Stimulated activated naive B cell treated with anti-CD40 and anti-IgM and Interleukin-4, amounts not matched to agents 10 μg/mL and 1 μg/mL and 100 μg/mL, for 72 hours (primary cell): ENCODE measurements around the gene LRRC30.
A peak's percentile ranks its signal among the peaks of the same experiment; 100 is the strongest.

Experiments used
- ATAC-seq, 2 donors: fragments of 150-1000 bp; cut with Tn5 transposase; replicated peaks; 2 replicates each; pipeline ENCODE4 v1.10.0; 2021; ENCODE audit warnings: moderate library complexity in 1 of 2
- DNase-seq: peaks from one replicate; pipeline ENCODE4 v3.0.0; 2021
- H3K27ac Mint-ChIP-seq: one replicate; pipeline ENCODE4 v1.8.0; 2022; ENCODE audit warnings: mild to moderate bottlenecking, mixed read lengths
- H3K27me3 Mint-ChIP-seq, 2 donors: one replicate each; pipeline ENCODE4 v1.8.0; 2022; ENCODE audit warnings: mixed read lengths in 2 of 2
- H3K36me3 Mint-ChIP-seq, 2 donors: one replicate each; pipeline ENCODE4 v1.8.0; 2022; ENCODE audit warnings: mixed read lengths in 2 of 2, mild to moderate bottlenecking in 1 of 2
- H3K4me1 Mint-ChIP-seq, 2 donors: one replicate each; pipeline ENCODE4 v1.8.0; 2022; ENCODE audit warnings: mixed read lengths in 2 of 2, mild to moderate bottlenecking in 1 of 2
- H3K4me3 Mint-ChIP-seq, 2 donors: one replicate each; pipeline ENCODE4 v1.8.0; 2022; ENCODE audit warnings: mild to moderate bottlenecking in 2 of 2, mixed read lengths in 2 of 2, moderate library complexity in 1 of 2
- H3K9me3 Mint-ChIP-seq, 2 donors: one replicate each; pipeline ENCODE4 v1.8.0; 2022; ENCODE audit warnings: mixed read lengths in 2 of 2, mild to moderate bottlenecking in 1 of 2

Gene LRRC30

GRCh38 chr18:7256618-7257425, 25.9 kb downstream of the LRRC30 start:
- no peaks in the 10 kb centered on the region for H3K9me3 Mint-ChIP-seq
- H3K27me3 Mint-ChIP-seq: peaks cover 0 to 6% of the 10 kb centered on the region in 2 donors
- no peak overlapping the region for H3K27ac Mint-ChIP-seq
- no peaks in the 10 kb centered on the region for H3K36me3 Mint-ChIP-seq
- ATAC-seq: no peak
- H3K4me3 Mint-ChIP-seq: no peak overlapping the region
- no peaks in the 10 kb centered on the region for H3K4me1 Mint-ChIP-seq
- DNase-seq: no peak

GRCh38 chr18:7257426-7257740, 26.5 kb downstream of the LRRC30 start:
- ATAC-seq (no peak), DNase-seq (no peak)
- no peaks in the 10 kb centered on the region for H3K9me3 Mint-ChIP-seq

GRCh38 chr18:7259475-7259874, 28.6 kb downstream of the LRRC30 start:
- no peak for DNase-seq
- Mint-ChIP-seq H3K4me1 (no peaks in the 10 kb centered on the region), H3K27ac (no peak overlapping the region), H3K9me3 (peaks cover 0 to 9% of the 10 kb centered on the region in 2 donors), H3K4me3 (no peak overlapping the region), H3K27me3 (peaks cover 0 to 6% of the 10 kb centered on the region in 2 donors), H3K36me3 (no peaks in the 10 kb centered on the region)
- no peak for ATAC-seq

More at GRCh38 chr18:7257426-7257740, 26.5 kb downstream of the LRRC30 start:
- H3K4me1 Mint-ChIP-seq: no peaks in the 10 kb centered on the region
- H3K36me3 Mint-ChIP-seq: no peaks in the 10 kb centered on the region
- peaks cover 0 to 6% of the 10 kb centered on the region in 2 donors for H3K27me3 Mint-ChIP-seq
- H3K4me3 Mint-ChIP-seq: no peak overlapping the region
- no peak overlapping the region for H3K27ac Mint-ChIP-seq

- Mint-ChIP-seq H3K4me1 (no peaks in the 10 kb centered on the region), H3K27ac (no peak overlapping the region), H3K27me3 (peaks cover 0 to 6% of the 10 kb centered on the region in 2 donors), H3K36me3 (no peaks in the 10 kb centered on the region), H3K4me3 (no peak overlapping the region), H3K9me3 (peaks cover 0 to 10% of the 10 kb centered on the region in 2 donors)
- no peak for ATAC-seq
- no peak for DNase-seq
Observed at GRCh38 chr18:7261199-7261598, 30.3 kb downstream of the LRRC30 start.

GRCh38 chr18:7267973-7268372, 37.1 kb downstream of the LRRC30 start:
- no peak for DNase-seq
- ATAC-seq: no peak
- Mint-ChIP-seq H3K27ac (no peak overlapping the region), H3K36me3 (no peaks in the 10 kb centered on the region), H3K4me1 (no peaks in the 10 kb centered on the region), H3K4me3 (no peak overlapping the region), H3K27me3 (peaks cover 4 to 6% of the 10 kb centered on the region in 2 donors), H3K9me3 (peaks cover 1 to 20% of the 10 kb centered on the region in 2 donors)

GRCh38 chr18:7269942-7270341, 39.1 kb downstream of the LRRC30 start:
- ATAC-seq: no peak
- H3K4me3 Mint-ChIP-seq: no peak overlapping the region
- H3K27ac Mint-ChIP-seq: no peak overlapping the region
- H3K36me3 Mint-ChIP-seq: no peaks in the 10 kb centered on the region
- H3K27me3 Mint-ChIP-seq: peaks cover 5 to 23% of the 10 kb centered on the region in 2 donors
- H3K4me1 Mint-ChIP-seq: no peaks in the 10 kb centered on the region
- H3K9me3 Mint-ChIP-seq: peaks cover 1 to 10% of the 10 kb centered on the region in 2 donors
- DNase-seq: no peak

- ATAC-seq (peak; percentile 42 to 44), DNase-seq (no peak)
- Mint-ChIP-seq H3K36me3 (no peaks in the 10 kb centered on the region), H3K4me1 (no peaks in the 10 kb centered on the region), H3K9me3 (peaks cover 4 to 10% of the 10 kb centered on the region in 2 donors), H3K27ac (no peak overlapping the region), H3K4me3 (no peak overlapping the region), H3K27me3 (peaks cover 5 to 29% of the 10 kb centered on the region in 2 donors)
Observed at GRCh38 chr18:7272311-7273049, 41.6 kb downstream of the LRRC30 start.

- H3K27me3 Mint-ChIP-seq: peaks cover 5 to 29% of the 10 kb centered on the region in 2 donors
- H3K9me3 Mint-ChIP-seq: peaks cover 4 to 10% of the 10 kb centered on the region in 2 donors
- DNase-seq (no peak), ATAC-seq (no peak)
- H3K4me1 Mint-ChIP-seq: no peaks in the 10 kb centered on the region
- no peaks in the 10 kb centered on the region for H3K36me3 Mint-ChIP-seq
- H3K4me3 Mint-ChIP-seq: no peak overlapping the region
- no peak overlapping the region for H3K27ac Mint-ChIP-seq
Observed at GRCh38 chr18:7273301-7273921, 42.5 kb downstream of the LRRC30 start.

GRCh38 chr18:7281579-7281978, 50.7 kb downstream of the LRRC30 start:
- Mint-ChIP-seq H3K4me1 (no peaks in the 10 kb centered on the region), H3K4me3 (no peak overlapping the region), H3K9me3 (peaks cover 0 to 1% of the 10 kb centered on the region in 2 donors)

More at GRCh38 chr18:7281579-7281978, 50.7 kb downstream of the LRRC30 start:
- no peak overlapping the region for H3K27ac Mint-ChIP-seq
- no peak for ATAC-seq
- no peaks in the 10 kb centered on the region for H3K36me3 Mint-ChIP-seq
- no peak for DNase-seq
- H3K27me3 Mint-ChIP-seq: no peaks in the 10 kb centered on the region
